Chondrocyte (in vitro differentiated cells): ENCODE measurements around the gene GNA12. TPM values are rescaled to one million over a fixed set of nuclear protein-coding genes. Genes with fewer than 3 reads are reported as not detected.
"Not testable (repeated sequence)": the region's sequence is repeated elsewhere in the genome, so short reads cannot be mapped to it uniquely, and the experiment has no call there.

ENCODE experiments used
- DNase-seq: peaks from one replicate; pipeline ENCODE4 v3.0.0; 2021; ENCODE audit warnings: mixed read lengths, low spot score
- H3K27ac Mint-ChIP-seq: one replicate; pipeline ENCODE4 v1.8.0; 2021; ENCODE audit warnings: mild to moderate bottlenecking, moderate library complexity, mixed read lengths; ENCODE audit not compliant: unreplicated experiment
- H3K27me3 Mint-ChIP-seq: 2 replicates; pipeline ENCODE4 v1.8.0; 2021; ENCODE audit warnings: low read depth, mixed read lengths
- H3K36me3 Mint-ChIP-seq: 2 replicates; pipeline ENCODE4 v1.8.0; 2021; ENCODE audit warnings: low read depth, mixed read lengths
- H3K4me1 Mint-ChIP-seq: 2 replicates; pipeline ENCODE4 v1.8.0; 2021; ENCODE audit warnings: low read depth, mild to moderate bottlenecking, mixed read lengths
- H3K4me3 Mint-ChIP-seq: one replicate; pipeline ENCODE4 v1.8.0; 2021; ENCODE audit warnings: mild to moderate bottlenecking, moderate library complexity, mixed read lengths; ENCODE audit not compliant: unreplicated experiment
- H3K9me3 Mint-ChIP-seq: 2 replicates; pipeline ENCODE4 v1.8.0; 2021; ENCODE audit warnings: low read depth, mixed read lengths
- CTCF ChIP-seq: fragments of 200-600 bp; sonication (generic); IDR thresholded peaks from 2 replicates; pipeline ENCODE4 v1.5.0; 2021; ENCODE audit warnings: antibody characterized with exemption, mild to moderate bottlenecking, moderate library complexity
- total RNA-seq: library from RNA; stranded (reverse); gene quantifications from 3 replicates; pipeline ENCODE4 v1.2.1, GENCODE V29; 2021

GNA12 gene
- total RNA-seq, 1 donor from 2014 or later: 111 TPM

- peak overlapping the region; percentile 87 for H3K27ac Mint-ChIP-seq
- DNase-seq: peak; percentile 36
- H3K4me1 Mint-ChIP-seq: peaks cover 35% of the 10 kb centered on the region
- peaks cover 2% of the 10 kb centered on the region for H3K9me3 Mint-ChIP-seq
- no peak for TF ChIP-seq CTCF
- H3K36me3 Mint-ChIP-seq: peaks cover 31% of the 10 kb centered on the region
- H3K4me3 Mint-ChIP-seq: no peak overlapping the region
- H3K27me3 Mint-ChIP-seq: no peaks in the 10 kb centered on the region
These were observed 115.6 kb downstream of the GNA12 start for GRCh38 chr7:2728316-2729030.

- H3K27ac Mint-ChIP-seq, H3K27me3 Mint-ChIP-seq, H3K9me3 Mint-ChIP-seq, H3K4me3 Mint-ChIP-seq: not testable (repeated sequence)
- peak; percentile 28 for DNase-seq
- H3K4me1 Mint-ChIP-seq: peaks cover 23% of the 10 kb centered on the region
- peaks cover 26% of the 10 kb centered on the region for H3K36me3 Mint-ChIP-seq
These were observed 116.9 kb downstream of the GNA12 start for GRCh38 chr7:2727206-2727605.

GRCh38 chr7:2726316-2727018 is 117.6 kb downstream of the GNA12 start:
- no peak overlapping the region for H3K4me3 Mint-ChIP-seq
- peaks cover 22% of the 10 kb centered on the region for H3K4me1 Mint-ChIP-seq
- no peak for TF ChIP-seq CTCF
- no peaks in the 10 kb centered on the region for H3K27me3 Mint-ChIP-seq
- H3K9me3 Mint-ChIP-seq: no peaks in the 10 kb centered on the region
- no peak overlapping the region for H3K27ac Mint-ChIP-seq
- H3K36me3 Mint-ChIP-seq: peaks cover 23% of the 10 kb centered on the region
- peak; percentile 54 for DNase-seq

- TF ChIP-seq CTCF: no peak
- Mint-ChIP-seq H3K9me3 (no peaks in the 10 kb centered on the region), H3K27ac (peak overlapping the region; percentile 66), H3K4me3 (no peak overlapping the region), H3K27me3 (no peaks in the 10 kb centered on the region), H3K4me1 (peaks cover 27% of the 10 kb centered on the region), H3K36me3 (peaks cover 22% of the 10 kb centered on the region)
- peak; percentile 87 for DNase-seq
These were observed 118.7 kb downstream of the GNA12 start for GRCh38 chr7:2725178-2726105.

GRCh38 chr7:2724453-2725177 is 119.5 kb downstream of the GNA12 start:
- Mint-ChIP-seq H3K36me3 (peaks cover 17% of the 10 kb centered on the region), H3K4me1 (peaks cover 20% of the 10 kb centered on the region), H3K27ac (no peak overlapping the region), H3K9me3 (no peaks in the 10 kb centered on the region), H3K4me3 (no peak overlapping the region), H3K27me3 (no peaks in the 10 kb centered on the region)
- peak; percentile 77 for DNase-seq
- no peak for TF ChIP-seq CTCF

- not testable (repeated sequence) for H3K4me3 Mint-ChIP-seq, H3K27ac Mint-ChIP-seq, H3K27me3 Mint-ChIP-seq, H3K9me3 Mint-ChIP-seq
- Mint-ChIP-seq H3K4me1 (peaks cover 17% of the 10 kb centered on the region), H3K36me3 (peaks cover 16% of the 10 kb centered on the region)
- DNase-seq: peak; percentile 65
These were observed 120.1 kb downstream of the GNA12 start for GRCh38 chr7:2724036-2724435.
